ENCODE results near the gene RNFT2. TPM values are rescaled to one million over a fixed set of nuclear protein-coding genes. Genes with fewer than 3 reads are reported as not detected.
"Not testable (repeated sequence)": the region's sequence is repeated elsewhere in the genome, so short reads cannot be mapped to it uniquely, and the experiment has no call there.

RNFT2 gene
- total RNA-seq, 1 donor from 2014 or later = 0.21 TPM

DNA sequence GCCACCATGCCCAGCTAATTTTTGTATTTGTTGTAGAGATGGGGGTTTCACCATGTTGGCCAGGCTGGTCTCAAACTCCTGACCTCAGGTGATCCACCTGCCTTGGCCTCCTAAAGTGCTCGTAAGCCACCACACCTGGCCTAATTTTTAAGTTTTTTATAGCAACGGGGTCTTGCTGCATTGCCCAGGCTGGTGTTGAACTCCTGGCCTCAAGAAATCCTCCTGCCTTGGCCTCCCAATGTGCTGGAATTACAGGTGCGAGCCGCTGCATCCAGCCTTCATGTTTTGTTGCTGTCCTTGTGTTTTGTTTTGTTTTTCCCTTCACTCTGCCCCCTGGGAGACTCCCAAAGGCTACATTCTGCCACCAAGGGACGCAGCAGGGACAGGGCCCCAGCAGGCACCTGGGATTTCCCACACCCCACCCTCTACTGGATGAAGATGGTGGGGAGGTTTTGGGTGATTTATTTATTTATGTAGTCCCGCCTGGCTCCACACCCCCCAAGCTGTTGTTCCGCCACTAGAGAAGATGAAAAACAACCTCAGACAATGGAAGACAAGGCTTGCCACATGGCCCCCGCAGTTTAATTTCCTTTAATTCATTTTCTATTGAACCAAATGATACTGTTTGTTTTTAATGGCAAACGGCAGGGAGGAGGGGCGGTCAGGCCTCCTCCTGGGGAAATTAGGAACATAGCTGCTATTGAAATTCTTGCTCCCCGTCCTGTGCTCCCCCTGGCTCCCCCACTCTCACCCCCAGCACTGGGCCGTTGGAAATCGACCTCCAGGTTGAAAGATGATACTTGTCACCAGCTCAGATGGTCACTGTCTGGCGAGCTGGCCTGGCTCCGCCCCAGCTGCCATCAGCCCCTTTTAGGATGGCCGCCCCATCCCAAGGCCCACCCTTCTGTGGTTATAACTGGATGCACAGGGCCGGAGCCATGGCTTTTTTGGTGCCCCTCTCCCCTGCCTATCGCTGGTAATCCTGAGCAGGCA, 70.3 kb downstream of the RNFT2 start:
- DNase-seq (ENCODE audit: low spot score in 2 of 2) = no peak
- no peak overlapping the region for H3K4me3 ChIP-seq
- TF ChIP-seq, protein P1, sequence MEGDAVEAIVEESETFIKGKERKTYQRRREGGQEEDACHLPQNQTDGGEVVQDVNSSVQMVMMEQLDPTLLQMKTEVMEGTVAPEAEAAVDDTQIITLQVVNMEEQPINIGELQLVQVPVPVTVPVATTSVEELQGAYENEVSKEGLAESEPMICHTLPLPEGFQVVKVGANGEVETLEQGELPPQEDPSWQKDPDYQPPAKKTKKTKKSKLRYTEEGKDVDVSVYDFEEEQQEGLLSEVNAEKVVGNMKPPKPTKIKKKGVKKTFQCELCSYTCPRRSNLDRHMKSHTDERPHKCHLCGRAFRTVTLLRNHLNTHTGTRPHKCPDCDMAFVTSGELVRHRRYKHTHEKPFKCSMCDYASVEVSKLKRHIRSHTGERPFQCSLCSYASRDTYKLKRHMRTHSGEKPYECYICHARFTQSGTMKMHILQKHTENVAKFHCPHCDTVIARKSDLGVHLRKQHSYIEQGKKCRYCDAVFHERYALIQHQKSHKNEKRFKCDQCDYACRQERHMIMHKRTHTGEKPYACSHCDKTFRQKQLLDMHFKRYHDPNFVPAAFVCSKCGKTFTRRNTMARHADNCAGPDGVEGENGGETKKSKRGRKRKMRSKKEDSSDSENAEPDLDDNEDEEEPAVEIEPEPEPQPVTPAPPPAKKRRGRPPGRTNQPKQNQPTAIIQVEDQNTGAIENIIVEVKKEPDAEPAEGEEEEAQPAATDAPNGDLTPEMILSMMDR (IDR thresholded peaks at IDR 0.05) = no peak
- H3K9me3 ChIP-seq = no peaks in the 10 kb centered on the region
- no peaks in the 10 kb centered on the region for H3K4me1 ChIP-seq
- intact Hi-C loops (cut with DNase I) = no loop called here
- H3K27me3 ChIP-seq = no peaks in the 10 kb centered on the region
- H3K36me3 ChIP-seq = no peaks in the 10 kb centered on the region
- H3K27ac ChIP-seq = no peak overlapping the region

DNA sequence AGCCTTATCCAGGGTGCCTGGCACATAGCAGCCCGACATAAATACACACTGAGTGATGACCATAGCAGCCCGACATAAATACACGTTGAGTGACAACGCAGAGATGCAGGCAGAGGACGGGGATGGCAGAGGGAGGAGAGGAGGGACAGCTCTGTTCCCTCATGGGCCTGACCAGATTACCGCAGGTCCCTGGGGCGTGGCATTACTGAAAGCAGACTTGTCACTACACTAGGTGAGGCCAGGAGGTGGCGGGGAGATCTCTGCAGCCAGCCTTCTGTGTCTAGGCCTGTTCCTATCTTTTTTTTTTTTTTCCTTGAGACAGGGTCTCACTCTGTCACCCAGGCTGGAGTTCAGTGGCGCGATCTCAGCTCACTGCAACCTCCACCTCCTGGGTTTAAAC, 74.1 kb downstream of the RNFT2 start:
- Histone ChIP-seq H3K36me3 (no peaks in the 10 kb centered on the region), H3K9me3 (no peaks in the 10 kb centered on the region), H3K4me3 (no peak overlapping the region), H3K4me1 (no peaks in the 10 kb centered on the region), H3K27me3 (no peaks in the 10 kb centered on the region), H3K27ac (no peak overlapping the region)
- intact Hi-C loops (cut with DNase I) = no loop called here
- no peak for DNase-seq (ENCODE audit: low spot score in 2 of 2)
- TF ChIP-seq, protein P1 (IDR thresholded peaks at IDR 0.05) = no peak

DNA sequence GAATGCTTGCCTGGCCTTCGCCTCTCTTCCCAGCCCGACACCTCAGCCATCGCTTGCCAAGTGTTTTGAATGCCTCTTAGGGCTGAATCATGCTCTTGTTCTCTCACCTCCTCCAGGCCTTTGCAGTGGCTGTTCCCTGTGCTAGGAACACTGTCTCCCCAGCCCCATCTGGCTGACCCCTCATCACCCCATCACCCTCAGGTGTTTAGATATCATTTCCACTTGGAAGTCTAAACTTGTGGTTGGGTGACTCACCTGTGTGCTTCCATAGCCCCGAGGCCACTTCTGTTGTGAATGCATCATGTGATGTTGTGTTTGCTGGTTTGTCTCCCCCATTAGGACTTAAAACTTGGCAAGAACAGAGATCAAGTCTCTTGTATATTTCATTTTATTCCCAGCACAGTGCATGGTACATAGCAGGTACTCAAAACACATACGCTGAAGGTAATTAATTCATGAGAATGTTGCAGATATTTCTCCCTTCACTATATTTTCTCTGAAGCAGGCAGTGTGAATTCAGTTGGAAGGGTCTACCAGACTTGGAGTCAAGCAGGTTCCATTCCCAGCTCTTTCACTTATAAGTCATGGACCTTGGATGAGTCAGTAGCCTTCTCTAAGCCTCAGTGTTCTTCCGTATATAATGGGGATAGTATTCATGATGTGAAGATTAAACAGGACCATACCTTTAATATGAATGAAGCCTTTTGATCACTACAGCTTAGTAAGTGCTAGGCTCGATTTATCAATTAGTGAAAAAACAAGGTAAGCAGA, 75.3 kb downstream of the RNFT2 start:
- Histone ChIP-seq H3K4me1 (peaks cover 3 to 5% of the 10 kb centered on the region in 2 donors), H3K4me3 (no peak overlapping the region), H3K36me3 (no peaks in the 10 kb centered on the region), H3K9me3 (no peaks in the 10 kb centered on the region), H3K27me3 (no peaks in the 10 kb centered on the region), H3K27ac (no peak overlapping the region)
- TF ChIP-seq, protein P1 (IDR thresholded peaks at IDR 0.05) = no peak
- DNase-seq (ENCODE audit: low spot score in 2 of 2) = no peak
- intact Hi-C loops (cut with DNase I) = no loop called here

DNA sequence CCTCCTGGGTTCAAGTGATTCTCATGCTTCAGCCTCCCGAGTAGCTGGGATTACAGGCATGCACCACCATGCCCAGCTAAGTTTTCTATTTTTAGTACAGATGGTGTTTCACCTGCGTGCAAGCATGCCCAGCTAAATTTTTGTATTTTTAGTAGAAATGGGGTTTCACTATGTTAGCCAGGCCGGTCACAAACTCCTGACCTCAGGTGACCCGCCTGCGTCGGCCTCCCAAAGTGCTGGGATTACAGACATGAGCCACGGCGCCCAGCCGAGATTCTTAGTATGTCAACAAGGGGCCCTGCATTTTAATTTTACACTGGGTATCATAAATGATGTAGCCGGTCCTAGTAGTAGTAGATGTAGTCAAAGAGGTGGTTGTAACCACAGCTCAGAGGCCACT, 76.7 kb downstream of the RNFT2 start:
- H3K27ac ChIP-seq; DNase-seq (ENCODE audit: low spot score in 2 of 2); H3K4me3 ChIP-seq; intact Hi-C loops (cut with DNase I); H3K36me3 ChIP-seq; H3K9me3 ChIP-seq; H3K27me3 ChIP-seq; H3K4me1 ChIP-seq: not testable (repeated sequence)

DNA sequence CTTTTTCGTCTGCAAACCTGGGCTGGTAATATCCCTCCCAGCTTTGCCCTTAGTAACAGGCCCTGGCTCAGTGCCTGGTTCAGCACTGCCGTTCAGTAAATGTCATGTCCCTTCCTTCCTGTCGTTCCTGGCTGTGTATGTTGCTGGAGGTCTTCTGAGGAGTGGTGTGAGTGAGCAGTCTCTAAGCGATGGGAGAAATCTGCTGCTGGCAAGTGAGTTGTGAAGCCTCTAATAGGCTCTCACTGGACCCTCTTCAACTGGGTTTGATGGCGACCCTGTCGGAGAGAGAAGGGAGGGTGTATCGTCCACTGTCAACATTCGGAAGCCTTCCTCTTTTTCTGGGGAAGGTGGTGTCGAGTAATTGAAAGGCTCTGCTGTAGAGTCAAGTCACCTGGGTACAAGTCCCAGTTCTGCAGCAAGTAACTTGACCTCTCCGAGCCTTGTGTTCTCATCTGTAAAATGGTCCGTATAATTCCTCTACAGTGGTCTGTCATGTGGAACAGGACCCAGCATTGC, 80.3 kb downstream of the RNFT2 start:
- Histone ChIP-seq H3K4me1 (peaks cover 3 to 9% of the 10 kb centered on the region in 2 donors), H3K36me3 (no peaks in the 10 kb centered on the region), H3K27ac (peak overlapping the region; percentile 92 to 97), H3K9me3 (no peaks in the 10 kb centered on the region), H3K4me3 (peak overlapping the region; percentile 75 to 82), H3K27me3 (no peaks in the 10 kb centered on the region)
- DNase-seq (ENCODE audit: low spot score in 2 of 2) = peak in 1 of 2 donors; percentile 66
- TF ChIP-seq, protein P1 (IDR thresholded peaks at IDR 0.05) = no peak
- intact Hi-C loops (cut with DNase I) = loop anchor here (2.0 kb wide), 1 partner anchor 46 kb away; no protein-coding TSS in a partner anchor

Measured in ascending aorta (tissue), 2 donors.